GM23248 (cell line): ENCODE data around the gene GLP1R.

Source experiments
- EZH2 ChIP-seq: fragments of 200-600 bp; sonication (generic); IDR thresholded peaks from 2 replicates; pipeline ENCODE4 v1.6.1; 2018; ENCODE audit warnings: antibody characterized with exemption, mild to moderate bottlenecking; ENCODE audit not compliant: insufficient read depth, poor library complexity, severe bottlenecking
- EZH2phosphoT487 ChIP-seq: fragments of 200-600 bp; sonication (generic); IDR thresholded peaks from 2 replicates; pipeline ENCODE4 v1.6.1; 2018; ENCODE audit warnings: antibody characterized with exemption, moderate library complexity, mild to moderate bottlenecking, low read depth; ENCODE audit not compliant: insufficient read depth

GRCh38 chr6:39113788-39114187 is 65.2 kb downstream of the GLP1R start:
- no peak for TF ChIP-seq EZH2
- no peak for TF ChIP-seq EZH2phosphoT487
